Measurements from ENCODE around the gene ROBO3. TPM values are rescaled to one million over a fixed set of nuclear protein-coding genes. Genes with fewer than 3 reads are reported as not detected.

ROBO3 gene
- total and polyA plus RNA-seq, 4 donors, result 2.1 to 63.0 (median 17.7) TPM

- H3K27me3 ChIP-seq (ENCODE audit: control insufficient read depth in 1 of 2, insufficient read depth in 2 of 2, low read length in 1 of 2), result no peaks in the 10 kb centered on the region
- no peak overlapping the region for H3K4me3 ChIP-seq (ENCODE audit: low read length in 2 of 2)
- DNase-seq, result no peak
- no peaks in the 10 kb centered on the region for H3K4me1 ChIP-seq (ENCODE audit: control insufficient read depth in 1 of 2, insufficient read depth in 2 of 2, low read length in 2 of 2)
- ATAC-seq (ENCODE audit: low FRiP score), result no peak
- no peak overlapping the region for H3K27ac ChIP-seq (ENCODE audit: low read depth in 1 of 2, low read length in 2 of 2)
- intact Hi-C loops (cut with DNase I), result no loop called here
- H3K36me3 ChIP-seq (ENCODE audit: control insufficient read depth in 1 of 2, insufficient read depth in 2 of 2, low read length in 1 of 2), result no peaks in the 10 kb centered on the region
- H3K9me3 ChIP-seq (ENCODE audit: control insufficient read depth, low read length), result peaks cover 2% of the 10 kb centered on the region
These were observed 51.1 kb downstream of the ROBO3 start for GRCh38 chr11:124916370-124916710.

GRCh38 chr11:124917115-124917637, 51.9 kb downstream of the ROBO3 start:
- Histone ChIP-seq H3K27ac (ENCODE audit: low read depth in 1 of 2, low read length in 2 of 2) (no peak overlapping the region), H3K4me3 (ENCODE audit: low read length in 2 of 2) (no peak overlapping the region), H3K27me3 (ENCODE audit: control insufficient read depth in 1 of 2, insufficient read depth in 2 of 2, low read length in 1 of 2) (no peaks in the 10 kb centered on the region), H3K4me1 (ENCODE audit: control insufficient read depth in 1 of 2, insufficient read depth in 2 of 2, low read length in 2 of 2) (no peaks in the 10 kb centered on the region), H3K9me3 (ENCODE audit: control insufficient read depth, low read length) (no peaks in the 10 kb centered on the region), H3K36me3 (ENCODE audit: control insufficient read depth in 1 of 2, insufficient read depth in 2 of 2, low read length in 1 of 2) (no peaks in the 10 kb centered on the region)
- intact Hi-C loops (cut with DNase I), result no loop called here
- ATAC-seq (ENCODE audit: low FRiP score) (no peak), DNase-seq (no peak)
- 73 to 80% methylated on average over 6 of the region's 6 CpGs for whole genome bisulfite sequencing, 2 donors

GRCh38 chr11:124918950-124919349, 53.7 kb downstream of the ROBO3 start, which contains the start of gene HEPN1:
Gene HEPN1 (plus strand): TSS chr11:124919250.
- H3K4me3 ChIP-seq (ENCODE audit: low read length in 2 of 2), result no peak within 1 kb of the TSS
- WGBS, 2 donors, result 88 to 89% methylated on average over 3 of the region's 3 CpGs
- no peaks in the 10 kb centered on the region for H3K27me3 ChIP-seq (ENCODE audit: control insufficient read depth in 1 of 2, insufficient read depth in 2 of 2, low read length in 1 of 2)
- H3K27ac ChIP-seq (ENCODE audit: low read depth in 1 of 2, low read length in 2 of 2), result no peak within 1 kb of the TSS
- no peaks in the 10 kb centered on the region for H3K4me1 ChIP-seq (ENCODE audit: control insufficient read depth in 1 of 2, insufficient read depth in 2 of 2, low read length in 2 of 2)
- H3K36me3 ChIP-seq (ENCODE audit: control insufficient read depth in 1 of 2, insufficient read depth in 2 of 2, low read length in 1 of 2), result no peaks in the 10 kb centered on the region
- no peak for DNase-seq
- ATAC-seq (ENCODE audit: low FRiP score), result no peak
- intact Hi-C loops (cut with DNase I), result no loop called here
- H3K9me3 ChIP-seq (ENCODE audit: control insufficient read depth, low read length), result no peaks in the 10 kb centered on the region

GRCh38 chr11:124919898-124920297, 54.7 kb downstream of the ROBO3 start:
- Histone ChIP-seq H3K9me3 (ENCODE audit: control insufficient read depth, low read length) (no peaks in the 10 kb centered on the region), H3K27ac (ENCODE audit: low read depth in 1 of 2, low read length in 2 of 2) (no peak overlapping the region), H3K4me3 (ENCODE audit: low read length in 2 of 2) (no peak overlapping the region), H3K36me3 (ENCODE audit: control insufficient read depth in 1 of 2, insufficient read depth in 2 of 2, low read length in 1 of 2) (no peaks in the 10 kb centered on the region), H3K4me1 (ENCODE audit: control insufficient read depth in 1 of 2, insufficient read depth in 2 of 2, low read length in 2 of 2) (no peaks in the 10 kb centered on the region), H3K27me3 (ENCODE audit: control insufficient read depth in 1 of 2, insufficient read depth in 2 of 2, low read length in 1 of 2) (no peaks in the 10 kb centered on the region)
- DNase-seq (no peak), ATAC-seq (ENCODE audit: low FRiP score) (no peak)
- intact Hi-C loops (cut with DNase I), result no loop called here
- WGBS, 2 donors, result 98% methylated on average over 2 of the region's 2 CpGs

GRCh38 chr11:124920356-124920755, 55.1 kb downstream of the ROBO3 start:
- Histone ChIP-seq H3K27ac (ENCODE audit: low read depth in 1 of 2, low read length in 2 of 2) (no peak overlapping the region), H3K9me3 (ENCODE audit: control insufficient read depth, low read length) (no peaks in the 10 kb centered on the region), H3K27me3 (ENCODE audit: control insufficient read depth in 1 of 2, insufficient read depth in 2 of 2, low read length in 1 of 2) (no peaks in the 10 kb centered on the region), H3K4me1 (ENCODE audit: control insufficient read depth in 1 of 2, insufficient read depth in 2 of 2, low read length in 2 of 2) (no peaks in the 10 kb centered on the region), H3K4me3 (ENCODE audit: low read length in 2 of 2) (no peak overlapping the region), H3K36me3 (ENCODE audit: control insufficient read depth in 1 of 2, insufficient read depth in 2 of 2, low read length in 1 of 2) (no peaks in the 10 kb centered on the region)
- intact Hi-C loops (cut with DNase I), result no loop called here
- whole genome bisulfite sequencing, 2 donors, result 91 to 97% methylated on average over 5 of the region's 5 CpGs
- DNase-seq (no peak), ATAC-seq (ENCODE audit: low FRiP score) (no peak)

- Histone ChIP-seq H3K36me3 (ENCODE audit: control insufficient read depth in 1 of 2, insufficient read depth in 2 of 2, low read length in 1 of 2) (no peaks in the 10 kb centered on the region), H3K9me3 (ENCODE audit: control insufficient read depth, low read length) (no peaks in the 10 kb centered on the region), H3K27me3 (ENCODE audit: control insufficient read depth in 1 of 2, insufficient read depth in 2 of 2, low read length in 1 of 2) (no peaks in the 10 kb centered on the region), H3K4me3 (ENCODE audit: low read length in 2 of 2) (peak overlapping the region; percentile 22 to 27), H3K27ac (ENCODE audit: low read depth in 1 of 2, low read length in 2 of 2) (no peak overlapping the region), H3K4me1 (ENCODE audit: control insufficient read depth in 1 of 2, insufficient read depth in 2 of 2, low read length in 2 of 2) (no peaks in the 10 kb centered on the region)
- DNase-seq, result peak; percentile 85 to 90
- ATAC-seq (ENCODE audit: low FRiP score), result peak; percentile 78
- WGBS, 2 donors, result 5% methylated on average over 60 to 82 of the region's 82 CpGs
- intact Hi-C loops (cut with DNase I), result no loop called here
These were observed 55.8 kb downstream of the ROBO3 start for GRCh38 chr11:124920870-124921609.

- no peak overlapping the region for H3K4me3 ChIP-seq (ENCODE audit: low read length in 2 of 2)
These were observed 57.6 kb downstream of the ROBO3 start for GRCh38 chr11:124922831-124923230.

GRCh38 chr11:124923296-124923695, 58.1 kb downstream of the ROBO3 start:
- no peaks in the 10 kb centered on the region for H3K9me3 ChIP-seq (ENCODE audit: control insufficient read depth, low read length)
- H3K36me3 ChIP-seq (ENCODE audit: control insufficient read depth in 1 of 2, insufficient read depth in 2 of 2, low read length in 1 of 2), result no peaks in the 10 kb centered on the region
- no peaks in the 10 kb centered on the region for H3K4me1 ChIP-seq (ENCODE audit: control insufficient read depth in 1 of 2, insufficient read depth in 2 of 2, low read length in 2 of 2)
- no peaks in the 10 kb centered on the region for H3K27me3 ChIP-seq (ENCODE audit: control insufficient read depth in 1 of 2, insufficient read depth in 2 of 2, low read length in 1 of 2)
- H3K27ac ChIP-seq (ENCODE audit: low read depth in 1 of 2, low read length in 2 of 2), result no peak overlapping the region
- no peak overlapping the region for H3K4me3 ChIP-seq (ENCODE audit: low read length in 2 of 2)
- no peak for ATAC-seq (ENCODE audit: low FRiP score)
- DNase-seq, result no peak
- intact Hi-C loops (cut with DNase I), result no loop called here

More at GRCh38 chr11:124922831-124923230, 57.6 kb downstream of the ROBO3 start:
- 90 to 94% methylated on average over 4 of the region's 4 CpGs for WGBS, 2 donors
- no peaks in the 10 kb centered on the region for H3K36me3 ChIP-seq (ENCODE audit: control insufficient read depth in 1 of 2, insufficient read depth in 2 of 2, low read length in 1 of 2)
- intact Hi-C loops (cut with DNase I), result no loop called here
- no peak overlapping the region for H3K27ac ChIP-seq (ENCODE audit: low read depth in 1 of 2, low read length in 2 of 2)
- no peak for DNase-seq
- H3K4me1 ChIP-seq (ENCODE audit: control insufficient read depth in 1 of 2, insufficient read depth in 2 of 2, low read length in 2 of 2), result no peaks in the 10 kb centered on the region
- ATAC-seq (ENCODE audit: low FRiP score), result no peak
- no peaks in the 10 kb centered on the region for H3K9me3 ChIP-seq (ENCODE audit: control insufficient read depth, low read length)
- no peaks in the 10 kb centered on the region for H3K27me3 ChIP-seq (ENCODE audit: control insufficient read depth in 1 of 2, insufficient read depth in 2 of 2, low read length in 1 of 2)

- Histone ChIP-seq H3K27ac (ENCODE audit: low read depth in 1 of 2, low read length in 2 of 2) (no peak overlapping the region), H3K4me3 (ENCODE audit: low read length in 2 of 2) (no peak overlapping the region), H3K4me1 (ENCODE audit: control insufficient read depth in 1 of 2, insufficient read depth in 2 of 2, low read length in 2 of 2) (no peaks in the 10 kb centered on the region), H3K27me3 (ENCODE audit: control insufficient read depth in 1 of 2, insufficient read depth in 2 of 2, low read length in 1 of 2) (no peaks in the 10 kb centered on the region), H3K9me3 (ENCODE audit: control insufficient read depth, low read length) (no peaks in the 10 kb centered on the region), H3K36me3 (ENCODE audit: control insufficient read depth in 1 of 2, insufficient read depth in 2 of 2, low read length in 1 of 2) (no peaks in the 10 kb centered on the region)
- WGBS, 2 donors, result 33 to 34% methylated on average over 4 of the region's 4 CpGs
- intact Hi-C loops (cut with DNase I), result no loop called here
- DNase-seq (no peak), ATAC-seq (ENCODE audit: low FRiP score) (no peak)
These were observed 63.9 kb downstream of the ROBO3 start for GRCh38 chr11:124928942-124929665.
